NB4 (cell line): Measurements from ENCODE around the gene CLRN3.

ENCODE experiments used
- DNase-seq: peaks from one replicate; pipeline ENCODE4 v3.0.0; 2010; ENCODE audit warnings: low read depth
- H3K4me3 ChIP-seq: one replicate; pipeline ENCODE4 v1.5.1; 2011; ENCODE audit warnings: mild to moderate bottlenecking, low read depth, low read length, moderate library complexity
- CTCF ChIP-seq: IDR thresholded peaks from one replicate; pipeline ENCODE4 v1.5.1; 2012; ENCODE audit warnings: low read depth, low read length
- MAX ChIP-seq: IDR thresholded peaks from 2 replicates; pipeline ENCODE4 v1.6.1; 2011; ENCODE audit warnings: low read depth, low read length
- MYC ChIP-seq: IDR thresholded peaks from 2 replicates; pipeline ENCODE4 v1.6.1; 2011; ENCODE audit warnings: low read depth, low read length
- POLR2A ChIP-seq: IDR thresholded peaks from 2 replicates; pipeline ENCODE4 v1.6.1; 2011; ENCODE audit warnings: mild to moderate bottlenecking; ENCODE audit not compliant: insufficient read length; ENCODE audit errors: extremely low read depth

CLRN3 gene

GRCh38 chr10:127888521-127889312 lies 4.0 kb downstream of the CLRN3 start:
- no peak overlapping the region for H3K4me3 ChIP-seq
- DNase-seq, result no peak
- TF ChIP-seq CTCF, result no peak
- TF ChIP-seq MYC, result no peak
- TF ChIP-seq MAX, result no peak
- TF ChIP-seq POLR2A, result no peak

DNA sequence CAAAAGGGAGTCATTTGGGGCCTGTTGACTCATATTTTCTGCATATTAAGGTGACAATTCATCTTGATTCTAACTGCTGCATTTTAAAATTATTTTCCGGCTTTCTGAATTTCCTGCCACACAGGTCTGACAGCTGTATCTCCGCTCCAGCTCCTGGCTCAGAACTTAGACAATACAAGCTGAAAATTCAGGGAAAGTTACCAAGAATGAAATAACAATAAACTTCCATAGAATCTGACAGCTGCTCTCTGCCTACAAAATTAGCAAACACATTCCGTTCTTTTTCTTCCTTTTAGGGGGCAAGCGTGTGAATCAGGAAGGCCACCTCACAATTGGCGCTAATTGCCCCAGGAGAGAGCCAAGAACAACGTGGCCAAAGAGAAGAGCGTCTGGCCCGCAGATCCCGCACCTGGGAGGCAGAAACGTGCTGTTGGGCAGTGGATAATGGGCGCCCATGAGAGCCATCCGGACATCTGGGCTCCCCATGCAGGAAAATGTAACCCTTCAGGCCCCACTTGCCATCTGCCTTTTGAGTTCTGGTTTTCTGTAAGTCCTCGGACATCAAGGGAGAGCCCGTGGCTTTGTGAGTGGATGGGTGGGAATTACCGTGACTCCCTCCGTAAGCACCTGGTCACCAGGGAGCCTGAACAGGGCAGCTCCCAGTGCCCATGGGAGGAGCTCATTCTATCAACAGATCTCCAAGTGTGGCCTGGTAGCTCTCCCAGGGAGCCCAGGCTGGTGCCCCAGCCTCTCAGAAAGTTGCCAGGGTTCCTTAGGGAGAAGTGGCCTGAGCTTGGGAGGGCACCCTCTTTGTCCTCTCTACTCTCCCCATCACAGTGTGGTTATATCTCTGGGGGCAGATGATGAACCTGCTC lies 5.0 kb downstream of the CLRN3 start:
- TF ChIP-seq CTCF (no peak), POLR2A (no peak), MAX (no peak), MYC (no peak)
- no peak overlapping the region for H3K4me3 ChIP-seq
- DNase-seq, result no peak

- no peak for TF ChIP-seq MAX
- no peak for TF ChIP-seq MYC
- no peak for TF ChIP-seq CTCF
- no peak for TF ChIP-seq POLR2A
- DNase-seq, result no peak
- H3K4me3 ChIP-seq, result no peak overlapping the region
Observed at GRCh38 chr10:127886371-127887051, 6.2 kb downstream of the CLRN3 start.

DNA sequence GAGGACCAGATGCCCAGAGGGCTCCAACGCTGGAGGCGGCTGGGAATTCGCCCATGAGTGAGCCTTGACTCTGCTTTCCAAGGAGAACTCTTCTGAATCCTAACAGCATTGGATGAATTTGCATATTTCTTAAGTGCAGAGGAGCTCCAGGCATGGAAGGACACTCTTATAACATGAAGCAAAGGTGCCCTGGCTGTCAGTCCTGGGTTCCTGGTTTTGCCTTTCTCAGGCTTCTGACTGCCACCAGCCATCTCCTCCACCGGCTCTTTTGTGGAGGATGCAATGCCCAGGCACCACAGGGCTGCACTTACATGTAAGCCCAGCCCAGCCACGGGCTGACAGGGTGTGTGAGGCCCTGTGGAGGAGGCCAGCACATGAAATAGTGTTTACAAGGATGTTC lies 8.2 kb downstream of the CLRN3 start:
- no peak for TF ChIP-seq CTCF
- TF ChIP-seq POLR2A, result no peak
- TF ChIP-seq MYC, result no peak
- TF ChIP-seq MAX, result no peak
- no peak overlapping the region for H3K4me3 ChIP-seq
- DNase-seq, result no peak

DNA sequence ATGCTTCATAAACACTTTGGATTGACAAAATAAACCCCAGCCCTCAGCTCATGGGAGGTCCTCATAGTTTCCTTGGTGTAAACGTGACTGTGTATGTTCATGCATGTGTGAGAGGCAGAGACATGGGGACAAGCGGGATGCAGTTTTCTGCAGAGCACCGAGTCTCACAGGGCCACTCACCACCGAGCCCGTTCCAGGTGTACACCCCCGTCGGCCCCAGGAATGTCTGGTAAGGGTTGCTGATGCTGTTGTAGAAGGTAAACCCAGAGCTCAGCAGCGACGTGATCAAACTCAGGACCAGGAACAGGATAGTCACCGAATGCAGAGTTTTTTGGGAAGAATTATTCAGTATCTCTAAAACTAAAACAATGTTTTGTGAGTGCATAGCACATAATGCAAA lies 9.2 kb downstream of the CLRN3 start:
- no peak for DNase-seq
- TF ChIP-seq POLR2A, result no peak
- no peak for TF ChIP-seq MAX
- no peak for TF ChIP-seq MYC
- TF ChIP-seq CTCF, result no peak

More for the DNA sequence above, 9.2 kb downstream of the CLRN3 start:
- no peak overlapping the region for H3K4me3 ChIP-seq
